Endodermal cell (in vitro differentiated cells): ENCODE measurements around the gene OR14A2. TPM values are rescaled to one million over a fixed set of nuclear protein-coding genes. Genes with fewer than 3 reads are reported as not detected.
"Not testable (repeated sequence)": the region's sequence is repeated elsewhere in the genome, so short reads cannot be mapped to it uniquely, and the experiment has no call there.

ENCODE experiments used
- DNase-seq: peaks from one replicate; pipeline ENCODE4 v3.0.0-alpha.2; 2017
- H3K27ac ChIP-seq: 2 replicates; pipeline ENCODE4 v1.5.1; 2013; ENCODE audit warnings: mild to moderate bottlenecking, low read depth, low read length, moderate library complexity
- H3K27me3 ChIP-seq: 2 replicates; pipeline ENCODE4 v1.6.1; 2013; ENCODE audit warnings: mild to moderate bottlenecking, low read length, moderate library complexity; ENCODE audit not compliant: insufficient read depth, control insufficient read depth, poor library complexity, severe bottlenecking
- H3K36me3 ChIP-seq: 2 replicates; pipeline ENCODE4 v1.7.0; 2013; ENCODE audit warnings: mild to moderate bottlenecking, low read length, moderate library complexity; ENCODE audit not compliant: control insufficient read depth, insufficient read depth
- H3K4me1 ChIP-seq: one replicate; pipeline ENCODE4 v1.7.0; 2013; ENCODE audit warnings: low read length; ENCODE audit not compliant: control insufficient read depth, insufficient read depth
- H3K4me3 ChIP-seq: 2 replicates; pipeline ENCODE4 v1.5.1; 2013; ENCODE audit warnings: mild to moderate bottlenecking, low read length, moderate library complexity
- H3K9ac ChIP-seq: 2 replicates; pipeline ENCODE4 v1.6.1; 2013; ENCODE audit warnings: mild to moderate bottlenecking, low read length, moderate library complexity; ENCODE audit not compliant: poor library complexity, severe bottlenecking; ENCODE audit errors: extremely low read depth
- H3K9me3 ChIP-seq: 2 replicates; pipeline ENCODE4 v1.6.1; 2013; ENCODE audit warnings: mild to moderate bottlenecking, low read length, moderate library complexity; ENCODE audit not compliant: control insufficient read depth
- H3K27ac Mint-ChIP-seq: 2 replicates; pipeline ENCODE4 v1.8.0; 2020; ENCODE audit warnings: mixed read lengths
- H3K27me3 Mint-ChIP-seq: 2 replicates; pipeline ENCODE4 v1.8.0; 2021; ENCODE audit warnings: mild to moderate bottlenecking, mixed read lengths; ENCODE audit not compliant: insufficient read depth
- H3K36me3 Mint-ChIP-seq: 2 replicates; pipeline ENCODE4 v1.8.0; 2020; ENCODE audit warnings: low read depth, mixed read lengths
- H3K4me1 Mint-ChIP-seq: 2 replicates; pipeline ENCODE4 v1.8.0; 2020; ENCODE audit warnings: mixed read lengths
- H3K4me3 Mint-ChIP-seq: 2 replicates; pipeline ENCODE4 v1.8.0; 2020; ENCODE audit warnings: mild to moderate bottlenecking, moderate library complexity, mixed read lengths
- H3K9me3 Mint-ChIP-seq: 2 replicates; pipeline ENCODE4 v1.8.0; 2020; ENCODE audit warnings: mild to moderate bottlenecking, mixed read lengths
- WGBS, 2 experiments: methylation state at CpG; one replicate each; pipeline versions ENCODE4 v1.1.5 to v1.1.7; 2013; ENCODE audit warnings: missing lambda C conversion rate in 2 of 2, mixed read lengths in 1 of 2; ENCODE audit not compliant: insufficient coverage in 1 of 2, insufficient read length in 1 of 2; 5-methylcytosine and 5-hydroxymethylcytosine counted together
- total RNA-seq, 2 donors: library from RNA; stranded (reverse); fragmentation: NEBNext Ultra II Directional in 1 of 2; extraction: Animal tissue kit (Norgen Biotek cat#: 25700) in 1 of 2; gene quantifications; 2 replicates in 1 of 2; 3 replicates in 1 of 2; pipeline ENCODE4 v1.2.1, GENCODE V29; 2021
- TF ChIP-seq, protein P1 (sequence below): fragments of 200-600 bp; sonication (generic); conservative IDR thresholded peaks from 2 replicates; pipeline ENCODE4 v1.5.0; 2021; ENCODE audit warnings: antibody characterized with exemption, mild to moderate bottlenecking

OR14A2 gene
- total RNA-seq, 2 donors from 2014 or later, result not detected

DNA sequence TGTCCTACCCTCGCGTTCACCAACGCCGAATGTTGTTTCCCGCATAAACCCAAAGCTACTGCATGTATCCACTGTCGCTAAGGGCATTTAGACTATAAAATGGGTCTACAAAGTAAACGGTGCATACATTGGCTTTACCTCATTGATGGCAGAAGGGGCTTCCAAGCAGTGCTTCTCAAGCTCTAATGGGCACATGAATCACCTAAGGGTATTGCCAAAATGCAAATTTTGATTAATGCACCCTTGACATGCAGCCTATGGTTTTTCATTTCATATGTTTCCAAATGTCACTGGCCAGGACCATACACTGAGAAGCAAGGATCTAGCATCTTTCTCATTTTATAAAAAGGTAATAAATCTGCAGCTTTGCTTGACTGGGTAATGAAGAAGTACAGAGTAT lies 34.2 kb downstream of the OR14A2 start:
- H3K4me1 Mint-ChIP-seq, result no peaks in the 10 kb centered on the region
- H3K4me3 ChIP-seq, result no peak overlapping the region
- H3K36me3 ChIP-seq, result no peaks in the 10 kb centered on the region
- no peaks in the 10 kb centered on the region for H3K36me3 Mint-ChIP-seq
- H3K9ac ChIP-seq, result no peak overlapping the region
- TF ChIP-seq, protein P1, sequence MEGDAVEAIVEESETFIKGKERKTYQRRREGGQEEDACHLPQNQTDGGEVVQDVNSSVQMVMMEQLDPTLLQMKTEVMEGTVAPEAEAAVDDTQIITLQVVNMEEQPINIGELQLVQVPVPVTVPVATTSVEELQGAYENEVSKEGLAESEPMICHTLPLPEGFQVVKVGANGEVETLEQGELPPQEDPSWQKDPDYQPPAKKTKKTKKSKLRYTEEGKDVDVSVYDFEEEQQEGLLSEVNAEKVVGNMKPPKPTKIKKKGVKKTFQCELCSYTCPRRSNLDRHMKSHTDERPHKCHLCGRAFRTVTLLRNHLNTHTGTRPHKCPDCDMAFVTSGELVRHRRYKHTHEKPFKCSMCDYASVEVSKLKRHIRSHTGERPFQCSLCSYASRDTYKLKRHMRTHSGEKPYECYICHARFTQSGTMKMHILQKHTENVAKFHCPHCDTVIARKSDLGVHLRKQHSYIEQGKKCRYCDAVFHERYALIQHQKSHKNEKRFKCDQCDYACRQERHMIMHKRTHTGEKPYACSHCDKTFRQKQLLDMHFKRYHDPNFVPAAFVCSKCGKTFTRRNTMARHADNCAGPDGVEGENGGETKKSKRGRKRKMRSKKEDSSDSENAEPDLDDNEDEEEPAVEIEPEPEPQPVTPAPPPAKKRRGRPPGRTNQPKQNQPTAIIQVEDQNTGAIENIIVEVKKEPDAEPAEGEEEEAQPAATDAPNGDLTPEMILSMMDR, result no peak
- H3K27ac ChIP-seq, result no peak overlapping the region
- H3K27ac Mint-ChIP-seq, result no peak overlapping the region
- H3K9me3 ChIP-seq, result peaks cover 60% of the 10 kb centered on the region
- no peaks in the 10 kb centered on the region for H3K27me3 ChIP-seq
- no peak overlapping the region for H3K4me3 Mint-ChIP-seq
- H3K4me1 ChIP-seq, result no peaks in the 10 kb centered on the region
- no peak for DNase-seq
- peaks cover 37% of the 10 kb centered on the region for H3K9me3 Mint-ChIP-seq
- WGBS, 2 experiments, result 85 to 97% methylated on average over 3 to 7 of the region's 7 CpGs
- H3K27me3 Mint-ChIP-seq, result no peaks in the 10 kb centered on the region

DNA sequence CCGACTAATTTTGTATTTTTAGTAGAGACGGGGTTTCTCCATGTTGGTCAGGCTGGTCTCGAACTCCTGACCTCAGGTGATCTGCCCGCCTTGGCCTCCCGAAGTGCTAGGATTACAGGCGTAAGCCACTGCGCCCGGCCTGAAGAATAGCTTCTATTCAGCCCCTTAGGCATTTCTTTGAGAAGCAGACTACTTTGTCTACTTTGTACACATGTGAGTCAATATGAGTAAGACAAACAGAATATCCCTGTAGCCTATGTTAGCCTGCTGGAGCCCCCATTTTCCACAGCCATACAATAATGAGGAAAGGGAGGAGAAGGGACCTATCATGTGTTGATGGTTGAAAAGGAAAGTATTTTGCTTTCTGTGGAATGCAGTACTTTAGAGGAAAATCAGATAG lies 37.3 kb downstream of the OR14A2 start:
- not testable (repeated sequence) for H3K9ac ChIP-seq, H3K4me1 ChIP-seq, H3K36me3 ChIP-seq, H3K36me3 Mint-ChIP-seq, H3K4me1 Mint-ChIP-seq, H3K27me3 ChIP-seq, H3K27me3 Mint-ChIP-seq, H3K4me3 Mint-ChIP-seq, H3K27ac Mint-ChIP-seq, DNase-seq, H3K4me3 ChIP-seq, H3K27ac ChIP-seq
- H3K9me3 Mint-ChIP-seq, result peaks cover 40% of the 10 kb centered on the region
- WGBS, 2 experiments, result 85% methylated on average over 8 of the region's 8 CpGs; no CpG with 5 or more reads in 1 of the 2 experiments
- H3K9me3 ChIP-seq, result peaks cover 51% of the 10 kb centered on the region

DNA sequence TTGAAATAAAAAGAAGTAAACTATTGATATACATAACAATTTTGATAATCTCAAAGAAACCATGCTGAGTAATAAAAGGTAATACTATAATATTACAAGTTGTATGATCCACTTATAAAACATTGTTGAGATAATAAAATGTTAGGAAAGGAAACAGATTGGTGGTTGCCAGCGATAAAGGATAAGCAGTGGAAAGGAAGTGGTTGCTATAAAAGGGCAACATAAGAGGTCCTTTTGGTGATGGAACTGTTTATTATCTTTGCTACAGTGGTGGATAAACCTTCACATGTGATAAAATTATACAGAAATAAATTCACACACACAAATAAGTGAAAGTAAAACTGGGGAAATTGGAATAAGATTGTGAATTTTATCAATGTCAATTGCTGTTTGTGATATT lies 46.6 kb downstream of the OR14A2 start:
- Mint-ChIP-seq H3K4me1 (no peaks in the 10 kb centered on the region), H3K27ac (no peak overlapping the region), H3K27me3 (no peaks in the 10 kb centered on the region), H3K36me3 (no peaks in the 10 kb centered on the region), H3K9me3 (peaks cover 45% of the 10 kb centered on the region), H3K4me3 (no peak overlapping the region)
- 94 to 100% methylated on average over 1 of the region's 1 CpG for WGBS, 2 experiments
- no peak overlapping the region for H3K4me3 ChIP-seq
- H3K27me3 ChIP-seq, result no peaks in the 10 kb centered on the region
- DNase-seq, result no peak
- H3K9ac ChIP-seq, result no peak overlapping the region
- H3K27ac ChIP-seq, result no peak overlapping the region
- TF ChIP-seq, protein P1, result no peak
- no peaks in the 10 kb centered on the region for H3K36me3 ChIP-seq
- no peaks in the 10 kb centered on the region for H3K4me1 ChIP-seq
- peaks cover 46% of the 10 kb centered on the region for H3K9me3 ChIP-seq

- no peaks in the 10 kb centered on the region for H3K36me3 Mint-ChIP-seq
- H3K27me3 ChIP-seq, result no peaks in the 10 kb centered on the region
- H3K4me3 ChIP-seq, result no peak overlapping the region
- H3K4me3 Mint-ChIP-seq, result no peak overlapping the region
- peaks cover 2% of the 10 kb centered on the region for H3K9me3 Mint-ChIP-seq
- H3K4me1 Mint-ChIP-seq, result no peaks in the 10 kb centered on the region
- no peaks in the 10 kb centered on the region for H3K27me3 Mint-ChIP-seq
- peak; percentile 86 for DNase-seq
- H3K4me1 ChIP-seq, result no peaks in the 10 kb centered on the region
- TF ChIP-seq, protein P1, result peak; percentile 91
- H3K9ac ChIP-seq, result no peak overlapping the region
- no peak overlapping the region for H3K27ac ChIP-seq
- WGBS, 2 experiments, result 39% methylated on average over 6 of the region's 7 CpGs; no CpG with 5 or more reads in 1 of the 2 experiments
- no peaks in the 10 kb centered on the region for H3K36me3 ChIP-seq
- H3K9me3 ChIP-seq, result peaks cover under 1% of the 10 kb centered on the region
- H3K27ac Mint-ChIP-seq, result no peak overlapping the region
These were observed 66.5 kb downstream of the OR14A2 start for GRCh38 chr1:247681288-247681897.
